Karpas-422 (cell line): ENCODE measurements around the gene COL10A1. TPM values are rescaled to one million over a fixed set of nuclear protein-coding genes. Genes with fewer than 3 reads are reported as not detected.

ENCODE experiments used
- DNase-seq: peaks from one replicate; pipeline ENCODE4 v3.0.0-alpha.2; 2015
- H2AFZ ChIP-seq: fragments of 200-600 bp; sonication (generic); 2 replicates; pipeline ENCODE4 v1.6.1; 2014; ENCODE audit warnings: antibody characterized with exemption, low read length, mixed read lengths
- H3K27ac ChIP-seq: fragments of 200-600 bp; sonication (generic); 2 replicates; pipeline ENCODE4 v1.5.1; 2014; ENCODE audit warnings: mild to moderate bottlenecking, low read length, moderate library complexity
- H3K27me3 ChIP-seq: fragments of 200-600 bp; sonication (generic); 2 replicates; pipeline ENCODE4 v1.6.1; 2014; ENCODE audit warnings: low read length, mixed read lengths
- H3K36me3 ChIP-seq: fragments of 200-600 bp; sonication (generic); 2 replicates; pipeline ENCODE4 v1.6.1; 2014; ENCODE audit warnings: low read length, mixed read lengths; ENCODE audit not compliant: insufficient read depth
- H3K4me1 ChIP-seq: fragments of 200-600 bp; sonication (generic); 2 replicates; pipeline ENCODE4 v1.6.1; 2014; ENCODE audit warnings: mild to moderate bottlenecking, low read length, mixed read lengths
- H3K4me2 ChIP-seq: fragments of 200-600 bp; sonication (generic); 2 replicates; pipeline ENCODE4 v1.6.1; 2014; ENCODE audit warnings: low read length, low read depth, mild to moderate bottlenecking; ENCODE audit not compliant: poor library complexity, severe bottlenecking
- H3K4me3 ChIP-seq: fragments of 200-600 bp; sonication (generic); 2 replicates; pipeline ENCODE4 v1.5.1; 2014; ENCODE audit warnings: mild to moderate bottlenecking, antibody characterized with exemption, low read length, mixed read lengths
- H3K79me2 ChIP-seq: fragments of 200-600 bp; sonication (generic); 2 replicates; pipeline ENCODE4 v1.6.1; 2014; ENCODE audit warnings: mild to moderate bottlenecking, low read length, mixed read lengths
- H3K9ac ChIP-seq: fragments of 200-600 bp; sonication (generic); 2 replicates; pipeline ENCODE4 v1.6.0; 2014; ENCODE audit warnings: low read length
- H3K9me2 ChIP-seq: fragments of 200-600 bp; sonication (generic), shearing (Covaris generic); replicated peaks from 2 replicates; pipeline ENCODE4 v1.6.0; 2014; ENCODE audit warnings: mild to moderate bottlenecking, low read length, moderate library complexity; ENCODE audit not compliant: insufficient read depth
- H3K9me3 ChIP-seq: fragments of 300-700, 200-600 bp; sonication (generic); 2 replicates; pipeline ENCODE4 v1.6.1; 2014; ENCODE audit warnings: low read length, mixed read lengths
- H4K20me1 ChIP-seq: fragments of 200-600 bp; sonication (generic); 2 replicates; pipeline ENCODE4 v1.6.1; 2014; ENCODE audit warnings: mild to moderate bottlenecking, antibody characterized with exemption, low read length, low read depth; ENCODE audit not compliant: insufficient read depth
- total RNA-seq: library from RNA; depleted of rRNA; stranded (reverse); fragments of >200 nt; shearing (Covaris generic); gene quantifications from 2 replicates; pipeline ENCODE4 v1.2.3, GENCODE V29; 2014; ENCODE audit warnings: low replicate concordance

Gene COL10A1
- total RNA-seq, 1 experiment from 2014 or later: not detected

- Histone ChIP-seq H3K4me2 (no peak overlapping the region), H3K79me2 (no peaks in the 10 kb centered on the region), H3K36me3 (no peaks in the 10 kb centered on the region), H3K4me1 (no peaks in the 10 kb centered on the region), H3K4me3 (no peak overlapping the region), H3K9ac (no peak overlapping the region), H3K9me3 (no peaks in the 10 kb centered on the region), H2AFZ (no peak overlapping the region), H4K20me1 (no peaks in the 10 kb centered on the region), H3K27me3 (no peaks in the 10 kb centered on the region), H3K27ac (no peak overlapping the region), H3K9me2 (no peaks in the 10 kb centered on the region)
- no peak for DNase-seq
Observed at GRCh38 chr6:116088946-116089345, 37.0 kb downstream of the COL10A1 start.

GRCh38 chr6:116087437-116088027 lies 38.4 kb downstream of the COL10A1 start:
- DNase-seq: no peak
- Histone ChIP-seq H3K27me3 (no peaks in the 10 kb centered on the region), H3K4me2 (no peak overlapping the region), H2AFZ (no peak overlapping the region), H3K27ac (no peak overlapping the region), H3K36me3 (no peaks in the 10 kb centered on the region), H3K4me3 (no peak overlapping the region), H3K4me1 (no peaks in the 10 kb centered on the region), H3K9me3 (no peaks in the 10 kb centered on the region), H3K79me2 (no peaks in the 10 kb centered on the region), H3K9ac (no peak overlapping the region), H4K20me1 (no peaks in the 10 kb centered on the region), H3K9me2 (no peaks in the 10 kb centered on the region)

- Histone ChIP-seq H3K4me1 (no peaks in the 10 kb centered on the region), H4K20me1 (no peaks in the 10 kb centered on the region), H3K27ac (no peak overlapping the region), H3K4me3 (no peak overlapping the region), H3K79me2 (no peaks in the 10 kb centered on the region), H3K4me2 (no peak overlapping the region), H3K9me2 (no peaks in the 10 kb centered on the region), H3K9me3 (no peaks in the 10 kb centered on the region), H2AFZ (no peak overlapping the region), H3K9ac (no peak overlapping the region), H3K36me3 (no peaks in the 10 kb centered on the region), H3K27me3 (no peaks in the 10 kb centered on the region)
- no peak for DNase-seq
Observed at GRCh38 chr6:116084284-116084683, 41.6 kb downstream of the COL10A1 start.

GRCh38 chr6:116083052-116083451 lies 42.9 kb downstream of the COL10A1 start:
- no peaks in the 10 kb centered on the region for H3K4me1 ChIP-seq
- H3K36me3 ChIP-seq: no peaks in the 10 kb centered on the region
- H3K9me3 ChIP-seq: no peaks in the 10 kb centered on the region
- no peak overlapping the region for H3K9ac ChIP-seq
- no peaks in the 10 kb centered on the region for H3K27me3 ChIP-seq
- no peaks in the 10 kb centered on the region for H3K9me2 ChIP-seq
- H3K79me2 ChIP-seq: no peaks in the 10 kb centered on the region
- DNase-seq: no peak
- no peak overlapping the region for H3K4me2 ChIP-seq
- no peak overlapping the region for H3K4me3 ChIP-seq
- no peaks in the 10 kb centered on the region for H4K20me1 ChIP-seq
- H3K27ac ChIP-seq: no peak overlapping the region
- H2AFZ ChIP-seq: no peak overlapping the region

- H3K9ac ChIP-seq: no peak overlapping the region
- no peaks in the 10 kb centered on the region for H4K20me1 ChIP-seq
- H3K36me3 ChIP-seq: no peaks in the 10 kb centered on the region
- no peak for DNase-seq
- H3K27me3 ChIP-seq: no peaks in the 10 kb centered on the region
- no peaks in the 10 kb centered on the region for H3K9me2 ChIP-seq
- no peaks in the 10 kb centered on the region for H3K9me3 ChIP-seq
- no peak overlapping the region for H2AFZ ChIP-seq
- H3K79me2 ChIP-seq: no peaks in the 10 kb centered on the region
- no peak overlapping the region for H3K4me2 ChIP-seq
- peaks cover 3% of the 10 kb centered on the region; the same call in 1 of the 2 replicates for H3K4me1 ChIP-seq
- no peak overlapping the region for H3K4me3 ChIP-seq
- H3K27ac ChIP-seq: no peak overlapping the region
Observed at GRCh38 chr6:116078945-116079344, 47.0 kb downstream of the COL10A1 start.

- H3K27me3 ChIP-seq: no peaks in the 10 kb centered on the region
- peaks cover 3% of the 10 kb centered on the region; the same call in 1 of the 2 replicates for H3K4me1 ChIP-seq
- H3K9ac ChIP-seq: no peak overlapping the region
- no peak overlapping the region for H3K4me2 ChIP-seq
- no peaks in the 10 kb centered on the region for H3K9me2 ChIP-seq
- H3K79me2 ChIP-seq: no peaks in the 10 kb centered on the region
- no peaks in the 10 kb centered on the region for H3K36me3 ChIP-seq
- H2AFZ ChIP-seq: no peak overlapping the region
- no peak overlapping the region for H3K4me3 ChIP-seq
- no peaks in the 10 kb centered on the region for H4K20me1 ChIP-seq
- no peaks in the 10 kb centered on the region for H3K9me3 ChIP-seq
- no peak for DNase-seq
- H3K27ac ChIP-seq: no peak overlapping the region
Observed at GRCh38 chr6:116078522-116078921, 47.4 kb downstream of the COL10A1 start.

- Histone ChIP-seq H4K20me1 (no peaks in the 10 kb centered on the region), H3K9me2 (no peaks in the 10 kb centered on the region), H3K4me2 (no peak overlapping the region), H2AFZ (no peak overlapping the region), H3K9ac (no peak overlapping the region), H3K4me1 (peaks cover 3% of the 10 kb centered on the region; the same call in 1 of the 2 replicates), H3K27ac (no peak overlapping the region), H3K4me3 (no peak overlapping the region), H3K79me2 (no peaks in the 10 kb centered on the region), H3K27me3 (no peaks in the 10 kb centered on the region), H3K9me3 (no peaks in the 10 kb centered on the region), H3K36me3 (no peaks in the 10 kb centered on the region)
- DNase-seq: no peak
Observed at GRCh38 chr6:116074732-116075390, 51.1 kb downstream of the COL10A1 start.

- H3K4me3 ChIP-seq: no peak overlapping the region
- H3K4me2 ChIP-seq: no peak overlapping the region
Observed at GRCh38 chr6:116073765-116074440, 52.0 kb downstream of the COL10A1 start.

More at GRCh38 chr6:116073765-116074440, 52.0 kb downstream of the COL10A1 start:
- Histone ChIP-seq H3K36me3 (no peaks in the 10 kb centered on the region), H2AFZ (no peak overlapping the region), H3K27ac (no peak overlapping the region), H3K79me2 (no peaks in the 10 kb centered on the region), H3K9ac (no peak overlapping the region), H3K9me3 (no peaks in the 10 kb centered on the region), H4K20me1 (no peaks in the 10 kb centered on the region), H3K4me1 (peaks cover 3% of the 10 kb centered on the region; the same call in 1 of the 2 replicates), H3K9me2 (no peaks in the 10 kb centered on the region), H3K27me3 (no peaks in the 10 kb centered on the region)
- no peak for DNase-seq
